T-helper 1 cell treated with Interleukin-12 subunit alpha and Interleukin-12 subunit beta and Interleukin-4 antibody, amounts not matched to agents 30 μg/mL and 1 μg/mL, for 36 hours (primary cell): ENCODE measurements around the gene SWT1.
"Not testable (repeated sequence)": the region's sequence is repeated elsewhere in the genome, so short reads cannot be mapped to it uniquely, and the experiment has no call there.

Experiments used
- H3K27ac Mint-ChIP-seq: one replicate; pipeline ENCODE4 v1.8.0; 2021; ENCODE audit warnings: mild to moderate bottlenecking, mixed read lengths
- H3K27me3 Mint-ChIP-seq: one replicate; pipeline ENCODE4 v1.8.0; 2021; ENCODE audit warnings: low read depth, mixed read lengths
- H3K36me3 Mint-ChIP-seq: one replicate; pipeline ENCODE4 v1.8.0; 2021; ENCODE audit warnings: low read depth, mixed read lengths
- H3K4me1 Mint-ChIP-seq: one replicate; pipeline ENCODE4 v1.8.0; 2021; ENCODE audit warnings: low read depth, mixed read lengths
- H3K4me3 Mint-ChIP-seq: one replicate; pipeline ENCODE4 v1.8.0; 2021; ENCODE audit warnings: mild to moderate bottlenecking, moderate library complexity, mixed read lengths
- H3K9me3 Mint-ChIP-seq: one replicate; pipeline ENCODE4 v1.8.0; 2021; ENCODE audit warnings: mixed read lengths

SWT1 gene

DNA sequence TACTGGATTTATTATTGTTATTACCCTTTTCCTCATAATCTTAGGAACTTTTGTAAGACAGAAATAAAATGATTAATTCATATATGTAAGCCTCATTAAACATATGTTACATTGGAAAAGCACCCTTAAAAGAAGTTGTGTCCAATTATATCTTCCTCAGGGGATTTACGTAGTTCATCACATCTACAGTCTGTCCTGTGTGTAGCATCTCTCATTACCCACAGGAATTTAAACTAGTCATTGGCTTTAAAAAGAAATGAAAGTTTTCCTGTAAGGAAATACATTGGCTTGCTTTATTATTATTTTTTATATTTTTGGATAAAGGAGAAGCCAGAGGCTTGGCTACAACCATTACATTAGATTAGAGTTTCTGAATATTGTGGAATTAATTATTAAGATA is 56.1 kb downstream of the SWT1 start:
- no peak overlapping the region for H3K4me3 Mint-ChIP-seq
- H3K27ac Mint-ChIP-seq = no peak overlapping the region
- H3K4me1 Mint-ChIP-seq = no peaks in the 10 kb centered on the region
- peaks cover 8% of the 10 kb centered on the region for H3K36me3 Mint-ChIP-seq
- H3K27me3 Mint-ChIP-seq = no peaks in the 10 kb centered on the region
- H3K9me3 Mint-ChIP-seq = peaks cover 18% of the 10 kb centered on the region

GRCh38 chr1:185215911-185216310 is 58.9 kb downstream of the SWT1 start:
- Mint-ChIP-seq H3K4me1 (no peaks in the 10 kb centered on the region), H3K9me3 (peaks cover 7% of the 10 kb centered on the region), H3K4me3 (no peak overlapping the region), H3K27me3 (no peaks in the 10 kb centered on the region), H3K27ac (no peak overlapping the region), H3K36me3 (no peaks in the 10 kb centered on the region)

GRCh38 chr1:185224132-185224531 is 67.2 kb downstream of the SWT1 start:
- Mint-ChIP-seq H3K4me3 (no peak overlapping the region), H3K9me3 (peaks cover 11% of the 10 kb centered on the region), H3K36me3 (peaks cover 12% of the 10 kb centered on the region), H3K27ac (no peak overlapping the region), H3K27me3 (no peaks in the 10 kb centered on the region), H3K4me1 (no peaks in the 10 kb centered on the region)

- Mint-ChIP-seq H3K27me3 (no peaks in the 10 kb centered on the region), H3K36me3 (peaks cover 12% of the 10 kb centered on the region), H3K4me1 (peaks cover 2% of the 10 kb centered on the region)
These were observed 70.2 kb downstream of the SWT1 start for GRCh38 chr1:185227161-185227560.

DNA sequence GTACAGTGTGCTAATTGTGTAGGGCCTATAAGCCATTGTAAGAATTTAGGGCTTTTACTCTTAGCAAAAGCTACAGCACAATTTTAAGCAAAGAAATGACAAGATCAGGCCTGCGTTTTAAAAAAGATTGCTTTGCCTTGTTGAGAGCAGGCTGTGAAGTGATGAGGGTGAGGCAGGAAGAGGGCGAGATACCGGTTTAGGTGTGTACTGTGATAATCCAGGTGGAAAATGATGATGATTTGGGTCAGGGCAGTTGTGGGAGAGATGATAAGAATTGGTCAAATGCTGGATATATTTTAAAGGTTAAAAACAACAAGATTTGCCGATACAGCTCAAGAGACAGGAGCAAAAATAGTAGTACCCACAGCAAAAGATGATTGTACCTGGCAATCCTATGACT is 72.0 kb downstream of the SWT1 start:
- peaks cover 11% of the 10 kb centered on the region for H3K9me3 Mint-ChIP-seq
- H3K4me1 Mint-ChIP-seq = peaks cover 2% of the 10 kb centered on the region
- no peak overlapping the region for H3K4me3 Mint-ChIP-seq
- H3K27me3 Mint-ChIP-seq = no peaks in the 10 kb centered on the region
- H3K27ac Mint-ChIP-seq = no peak overlapping the region
- H3K36me3 Mint-ChIP-seq = peaks cover 8% of the 10 kb centered on the region

More at GRCh38 chr1:185227161-185227560, 70.2 kb downstream of the SWT1 start:
- H3K9me3 Mint-ChIP-seq = peaks cover 11% of the 10 kb centered on the region
- no peak overlapping the region for H3K27ac Mint-ChIP-seq
- H3K4me3 Mint-ChIP-seq = no peak overlapping the region

DNA sequence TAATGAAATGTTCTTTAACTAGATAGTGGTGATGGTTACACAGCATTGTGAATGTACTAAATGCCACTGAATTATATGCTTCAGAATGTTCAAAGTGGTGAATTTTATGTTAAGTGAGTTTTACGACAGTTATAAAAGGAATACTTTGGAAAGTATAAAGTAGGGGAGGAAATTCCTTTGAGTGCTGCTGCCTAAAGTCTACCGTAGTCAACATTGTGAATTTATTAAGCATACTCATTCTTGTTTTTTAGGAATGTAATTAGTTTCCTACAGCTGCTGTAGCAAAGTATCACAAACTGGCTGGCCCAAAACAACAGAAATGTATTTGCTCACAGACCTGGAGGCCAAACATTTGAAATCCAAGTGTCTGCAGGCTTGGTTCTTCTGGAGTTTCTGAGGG is 73.0 kb downstream of the SWT1 start:
- H3K9me3 Mint-ChIP-seq = peaks cover 1% of the 10 kb centered on the region
- H3K4me3 Mint-ChIP-seq = no peak overlapping the region
- H3K36me3 Mint-ChIP-seq = peaks cover 1% of the 10 kb centered on the region
- no peak overlapping the region for H3K27ac Mint-ChIP-seq
- peaks cover 2% of the 10 kb centered on the region for H3K4me1 Mint-ChIP-seq
- H3K27me3 Mint-ChIP-seq = no peaks in the 10 kb centered on the region

- peaks cover 2% of the 10 kb centered on the region for H3K4me1 Mint-ChIP-seq
- no peaks in the 10 kb centered on the region for H3K36me3 Mint-ChIP-seq
- H3K27me3 Mint-ChIP-seq = no peaks in the 10 kb centered on the region
- no peak overlapping the region for H3K4me3 Mint-ChIP-seq
- H3K27ac Mint-ChIP-seq = no peak overlapping the region
- H3K9me3 Mint-ChIP-seq = peaks cover 4% of the 10 kb centered on the region
These were observed 75.9 kb downstream of the SWT1 start for GRCh38 chr1:185232874-185233273.

GRCh38 chr1:185234183-185234582 is 77.2 kb downstream of the SWT1 start:
- not testable (repeated sequence) for H3K4me3 Mint-ChIP-seq, H3K4me1 Mint-ChIP-seq, H3K27me3 Mint-ChIP-seq, H3K27ac Mint-ChIP-seq, H3K36me3 Mint-ChIP-seq, H3K9me3 Mint-ChIP-seq

DNA sequence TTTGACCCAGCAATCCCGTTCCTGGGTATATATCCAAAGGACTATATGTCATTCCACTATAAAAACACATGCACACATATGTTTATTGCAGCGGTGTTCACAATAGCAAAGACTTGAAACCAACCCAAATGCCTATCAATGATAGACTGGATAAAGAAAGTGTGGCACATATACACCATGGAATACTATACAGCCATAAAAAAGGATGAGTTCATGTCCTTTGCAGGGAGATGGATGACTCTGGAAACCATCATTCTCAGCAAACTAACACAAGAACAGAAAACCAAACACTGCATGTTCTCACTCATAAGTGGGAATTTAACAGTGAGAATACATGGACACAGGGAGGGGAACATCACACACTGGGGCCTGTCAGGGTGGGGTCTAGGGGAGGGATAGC is 80.2 kb downstream of the SWT1 start:
- not testable (repeated sequence) for H3K4me1 Mint-ChIP-seq, H3K4me3 Mint-ChIP-seq, H3K9me3 Mint-ChIP-seq, H3K27ac Mint-ChIP-seq, H3K27me3 Mint-ChIP-seq, H3K36me3 Mint-ChIP-seq

GRCh38 chr1:185237661-185238060 is 80.7 kb downstream of the SWT1 start:
- Mint-ChIP-seq H3K36me3 (no peaks in the 10 kb centered on the region), H3K9me3 (peaks cover 4% of the 10 kb centered on the region), H3K27ac (no peak overlapping the region), H3K4me1 (peaks cover 5% of the 10 kb centered on the region), H3K27me3 (no peaks in the 10 kb centered on the region), H3K4me3 (no peak overlapping the region)

- Mint-ChIP-seq H3K9me3 (peaks cover 4% of the 10 kb centered on the region), H3K27me3 (no peaks in the 10 kb centered on the region), H3K4me3 (no peak overlapping the region), H3K36me3 (no peaks in the 10 kb centered on the region), H3K27ac (no peak overlapping the region), H3K4me1 (peaks cover 5% of the 10 kb centered on the region)
These were observed 81.5 kb downstream of the SWT1 start for GRCh38 chr1:185238447-185238846.

DNA sequence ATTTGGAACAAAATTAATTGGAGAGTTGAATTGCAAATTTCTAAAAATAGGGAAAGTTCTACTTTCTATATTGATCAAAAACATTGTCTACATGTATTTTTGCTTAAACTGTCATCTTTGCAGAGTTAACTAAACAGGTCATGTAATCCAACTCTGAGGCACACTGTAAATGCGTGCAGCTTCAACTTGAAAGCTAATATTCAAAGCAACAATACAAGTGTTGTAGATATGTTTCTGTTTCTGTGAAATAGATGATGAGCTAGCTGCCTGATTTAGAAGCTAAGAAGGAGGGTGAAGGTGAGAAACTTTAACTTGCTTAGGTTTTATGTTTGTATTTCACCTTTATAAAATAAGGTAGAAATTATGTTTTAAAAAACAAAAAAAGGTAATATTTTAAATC is 82.9 kb downstream of the SWT1 start:
- Mint-ChIP-seq H3K27me3 (no peaks in the 10 kb centered on the region), H3K36me3 (no peaks in the 10 kb centered on the region), H3K4me3 (no peak overlapping the region), H3K27ac (no peak overlapping the region), H3K9me3 (peaks cover 4% of the 10 kb centered on the region), H3K4me1 (peaks cover 5% of the 10 kb centered on the region)

- Mint-ChIP-seq H3K27ac (no peak overlapping the region), H3K27me3 (no peaks in the 10 kb centered on the region), H3K4me1 (peaks cover 5% of the 10 kb centered on the region), H3K36me3 (no peaks in the 10 kb centered on the region), H3K9me3 (peaks cover 4% of the 10 kb centered on the region), H3K4me3 (no peak overlapping the region)
These were observed 84.2 kb downstream of the SWT1 start for GRCh38 chr1:185241127-185241526.

DNA sequence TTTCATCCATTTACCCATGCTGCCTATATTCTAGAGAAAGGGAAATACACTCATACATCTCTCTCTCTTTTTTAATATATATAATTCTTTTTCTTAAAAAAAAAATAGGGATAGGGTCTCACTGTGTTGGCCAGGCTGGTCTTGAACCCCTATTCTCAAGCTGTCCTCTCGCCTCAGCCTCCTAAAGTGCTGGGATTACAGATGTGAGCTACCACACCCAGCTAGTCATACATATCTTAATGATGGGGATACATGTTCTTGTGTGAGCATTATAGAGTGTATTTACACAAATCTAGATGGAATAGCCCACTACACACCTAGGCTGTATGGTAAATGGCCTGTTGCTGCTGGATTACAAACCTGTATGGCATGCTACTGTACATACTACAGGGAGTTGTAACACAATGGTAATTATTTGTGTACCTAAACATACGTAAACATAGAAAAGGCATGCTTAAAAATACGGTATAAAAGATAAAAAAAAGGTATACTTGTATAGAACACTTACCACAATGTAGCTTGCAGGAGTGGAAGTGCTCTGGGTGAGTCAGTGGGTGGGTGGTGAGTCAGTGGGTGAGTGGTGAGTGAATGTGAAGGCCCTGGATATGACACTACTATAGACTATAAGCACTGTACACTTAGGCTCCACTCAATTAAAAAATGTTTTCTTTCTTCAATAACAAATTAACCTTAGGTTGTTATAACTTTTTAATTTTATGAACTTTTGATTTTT is 87.2 kb downstream of the SWT1 start:
- Mint-ChIP-seq H3K4me1 (peaks cover 2% of the 10 kb centered on the region), H3K36me3 (no peaks in the 10 kb centered on the region), H3K4me3 (no peak overlapping the region), H3K27me3 (no peaks in the 10 kb centered on the region), H3K27ac (no peak overlapping the region), H3K9me3 (no peaks in the 10 kb centered on the region)

- Mint-ChIP-seq H3K27ac (no peak overlapping the region), H3K4me1 (no peaks in the 10 kb centered on the region), H3K4me3 (no peak overlapping the region), H3K27me3 (no peaks in the 10 kb centered on the region), H3K9me3 (no peaks in the 10 kb centered on the region), H3K36me3 (no peaks in the 10 kb centered on the region)
These were observed 88.5 kb downstream of the SWT1 start for GRCh38 chr1:185245466-185245865.

GRCh38 chr1:185249563-185249962 is 92.6 kb downstream of the SWT1 start:
- no peaks in the 10 kb centered on the region for H3K36me3 Mint-ChIP-seq
- H3K4me3 Mint-ChIP-seq = no peak overlapping the region
- no peak overlapping the region for H3K27ac Mint-ChIP-seq
- no peaks in the 10 kb centered on the region for H3K27me3 Mint-ChIP-seq
- no peaks in the 10 kb centered on the region for H3K4me1 Mint-ChIP-seq
- H3K9me3 Mint-ChIP-seq = no peaks in the 10 kb centered on the region
